ENCODE data around the gene LMX1B.

LMX1B gene

GRCh38 chr9:126661521-126662251, 48.0 kb downstream of the LMX1B start:
- DNase-seq: no peak

GRCh38 chr9:126663661-126664072, 49.9 kb downstream of the LMX1B start:
- no peak for DNase-seq

- no peak for DNase-seq
Measured at GRCh38 chr9:126664900-126665643, 51.3 kb downstream of the LMX1B start.

- DNase-seq: no peak
Measured at GRCh38 chr9:126665644-126666035, 51.9 kb downstream of the LMX1B start.

GRCh38 chr9:126666155-126666803, 52.6 kb downstream of the LMX1B start:
- no peak for DNase-seq

- DNase-seq: no peak
Measured at GRCh38 chr9:126667190-126668055, 53.7 kb downstream of the LMX1B start.

- DNase-seq: no peak
Measured at GRCh38 chr9:126668058-126668457, 54.3 kb downstream of the LMX1B start.

- no peak for DNase-seq
Measured at GRCh38 chr9:126669108-126669507, 55.4 kb downstream of the LMX1B start.

- DNase-seq: no peak
Measured at GRCh38 chr9:126670270-126670669, 56.5 kb downstream of the LMX1B start.

GRCh38 chr9:126671381-126671831, 57.7 kb downstream of the LMX1B start:
- DNase-seq: no peak

GRCh38 chr9:126671983-126672382, 58.3 kb downstream of the LMX1B start:
- no peak for DNase-seq

GRCh38 chr9:126672634-126673284, 59.0 kb downstream of the LMX1B start:
- no peak for DNase-seq

GRCh38 chr9:126673689-126674364, 60.1 kb downstream of the LMX1B start:
- no peak for DNase-seq

- DNase-seq: no peak
Measured at GRCh38 chr9:126674365-126675146, 60.8 kb downstream of the LMX1B start.

- no peak for DNase-seq
Measured at GRCh38 chr9:126675147-126675467, 61.4 kb downstream of the LMX1B start.

- no peak for DNase-seq
Measured at GRCh38 chr9:126676102-126676684, 62.5 kb downstream of the LMX1B start.

GRCh38 chr9:126676685-126677143, 63.0 kb downstream of the LMX1B start:
- peak; percentile 36 for DNase-seq

GRCh38 chr9:126677188-126678084, 63.7 kb downstream of the LMX1B start:
- no peak for DNase-seq

- no peak for DNase-seq
Measured at GRCh38 chr9:126678989-126679388, 65.3 kb downstream of the LMX1B start.
